ENCODE results near the gene CLMN. TPM values are rescaled to one million over a fixed set of nuclear protein-coding genes. Genes with fewer than 3 reads are reported as not detected.
A peak's percentile ranks its signal among the peaks of the same experiment; 100 is the strongest.
"Not testable (repeated sequence)": the region's sequence is repeated elsewhere in the genome, so short reads cannot be mapped to it uniquely, and the experiment has no call there.

The CLMN gene
- total RNA-seq, 2 donors from 2014 or later = 5.8 to 6.9 TPM

DNA sequence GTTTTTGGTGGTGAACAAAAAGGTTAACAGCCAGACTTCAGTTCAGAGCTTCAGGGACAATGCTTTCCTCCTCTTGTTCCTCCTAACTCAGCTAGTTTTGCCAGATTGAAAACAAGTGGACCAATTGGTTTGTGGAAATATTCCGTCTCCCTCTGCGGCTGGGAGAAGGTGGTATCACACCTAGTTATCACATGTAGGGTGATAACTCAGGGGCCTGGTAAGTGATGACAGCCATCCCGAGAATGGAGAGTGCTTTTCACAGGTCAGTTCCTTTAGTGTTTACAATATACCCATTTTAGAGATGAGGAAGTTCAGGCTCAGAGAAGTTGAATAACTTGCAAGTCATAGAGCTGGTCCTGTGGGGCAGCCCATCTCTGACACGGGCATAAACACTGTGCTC lies 101.7 kb downstream of the CLMN start:
- H3K36me3 Mint-ChIP-seq = no peaks in the 10 kb centered on the region
- no peak for DNase-seq (ENCODE audit: low spot score in 2 of 2)
- no peak for ATAC-seq
- no peak overlapping the region for H3K27ac Mint-ChIP-seq
- H3K9me3 Mint-ChIP-seq = no peaks in the 10 kb centered on the region

DNA sequence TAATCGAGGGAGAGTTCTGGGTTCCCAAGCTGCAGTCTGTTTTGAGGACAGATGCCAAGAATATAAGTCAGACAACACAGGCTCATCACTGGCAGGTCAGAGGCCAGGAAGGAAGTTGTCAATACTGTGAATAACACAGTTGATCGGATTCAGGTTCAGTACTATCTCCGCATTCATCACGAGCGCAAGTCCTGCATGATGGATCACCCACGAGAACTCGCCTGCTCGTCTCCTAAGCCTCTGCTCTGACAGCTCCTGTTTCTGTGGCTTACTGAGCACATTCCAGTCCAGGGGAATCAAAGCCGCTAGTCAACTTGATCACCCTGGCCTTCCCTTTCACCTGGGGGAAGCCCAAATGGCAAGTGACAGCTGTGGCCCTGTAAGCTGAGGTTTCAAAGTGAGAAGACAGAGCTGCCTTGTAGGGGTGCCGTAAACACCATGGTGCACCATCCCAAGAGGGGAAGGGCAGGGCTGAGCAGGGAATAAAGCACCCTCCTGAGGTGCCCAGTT lies 102.3 kb downstream of the CLMN start:
- no peak for DNase-seq (ENCODE audit: low spot score in 2 of 2)
- Mint-ChIP-seq H3K9me3 (no peaks in the 10 kb centered on the region), H3K27ac (no peak overlapping the region), H3K36me3 (no peaks in the 10 kb centered on the region)
- ATAC-seq = no peak

- ATAC-seq = no peak
Measured at GRCh38 chr14:95216008-95216407, 103.7 kb downstream of the CLMN start.

DNA sequence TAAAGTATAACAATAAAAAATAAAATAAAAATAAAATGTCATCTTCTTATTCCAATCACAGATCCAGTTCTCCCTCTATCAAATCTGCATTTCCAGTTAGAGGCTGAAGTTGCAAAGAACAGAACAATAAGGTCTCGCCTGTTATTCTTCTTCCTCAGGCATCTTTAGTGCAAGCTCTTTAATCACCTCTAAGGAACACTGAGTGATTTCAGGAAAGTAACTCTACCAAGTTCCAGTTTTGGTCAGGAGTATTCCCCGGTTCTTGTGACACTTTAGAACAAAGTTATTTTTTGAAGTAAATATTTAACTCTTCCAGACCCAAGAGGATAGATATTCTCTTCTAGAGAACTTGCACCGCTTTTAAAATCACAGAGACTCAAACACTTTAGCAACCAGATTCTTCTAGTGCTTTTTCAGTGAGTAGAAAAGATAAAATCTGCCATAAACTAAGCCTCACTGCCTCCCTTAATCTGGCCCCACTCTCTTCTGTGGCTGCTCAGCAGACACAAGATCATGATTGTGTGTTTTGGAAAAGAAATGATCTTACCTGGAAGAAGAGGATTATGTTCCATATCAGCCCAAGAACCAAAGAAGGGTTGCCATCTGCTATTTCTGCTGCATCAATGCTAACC lies 104.5 kb downstream of the CLMN start:
- Mint-ChIP-seq H3K9me3 (no peaks in the 10 kb centered on the region), H3K36me3 (no peaks in the 10 kb centered on the region), H3K27ac (no peak overlapping the region)
- DNase-seq (ENCODE audit: low spot score in 2 of 2) (no peak), ATAC-seq (no peak)

More at GRCh38 chr14:95216008-95216407, 103.7 kb downstream of the CLMN start:
- Mint-ChIP-seq H3K9me3 (no peaks in the 10 kb centered on the region), H3K36me3 (no peaks in the 10 kb centered on the region), H3K27ac (no peak overlapping the region)
- DNase-seq (ENCODE audit: low spot score in 2 of 2) = no peak

DNA sequence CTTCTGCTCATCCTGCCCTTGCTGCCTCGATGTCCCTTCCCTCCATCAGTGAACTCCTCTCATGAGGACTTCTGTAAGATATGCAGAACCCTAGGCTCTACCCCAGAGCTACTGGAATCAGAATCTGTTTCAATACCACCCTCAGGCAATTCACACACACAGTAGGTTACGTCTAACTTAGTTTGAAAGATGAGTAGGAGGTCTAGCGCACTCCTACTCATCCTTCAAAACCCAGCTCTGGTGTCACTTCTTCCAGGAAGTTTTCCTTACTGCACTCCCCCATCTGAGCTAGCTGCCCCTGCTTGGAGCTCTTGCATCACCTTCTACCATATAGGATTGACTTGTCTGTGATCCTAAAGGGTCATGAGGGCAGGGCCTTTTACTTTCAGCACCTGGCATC lies 105.9 kb downstream of the CLMN start:
- Mint-ChIP-seq H3K36me3 (no peaks in the 10 kb centered on the region), H3K27ac (peak overlapping the region in 1 of 2 donors; percentile 8), H3K9me3 (no peaks in the 10 kb centered on the region)
- no peak for DNase-seq (ENCODE audit: low spot score in 2 of 2)
- no peak for ATAC-seq

GRCh38 chr14:95211721-95212504 lies 107.8 kb downstream of the CLMN start:
- H3K36me3 Mint-ChIP-seq = no peaks in the 10 kb centered on the region
- H3K9me3 Mint-ChIP-seq = no peaks in the 10 kb centered on the region
- ATAC-seq (no peak), DNase-seq (ENCODE audit: low spot score in 2 of 2) (no peak)
- no peak overlapping the region for H3K27ac Mint-ChIP-seq

GRCh38 chr14:95210699-95211098 lies 109.0 kb downstream of the CLMN start:
- no peaks in the 10 kb centered on the region for H3K36me3 Mint-ChIP-seq
- no peak overlapping the region for H3K27ac Mint-ChIP-seq
- ATAC-seq = no peak
- no peaks in the 10 kb centered on the region for H3K9me3 Mint-ChIP-seq
- DNase-seq (ENCODE audit: low spot score in 2 of 2) = no peak

DNA sequence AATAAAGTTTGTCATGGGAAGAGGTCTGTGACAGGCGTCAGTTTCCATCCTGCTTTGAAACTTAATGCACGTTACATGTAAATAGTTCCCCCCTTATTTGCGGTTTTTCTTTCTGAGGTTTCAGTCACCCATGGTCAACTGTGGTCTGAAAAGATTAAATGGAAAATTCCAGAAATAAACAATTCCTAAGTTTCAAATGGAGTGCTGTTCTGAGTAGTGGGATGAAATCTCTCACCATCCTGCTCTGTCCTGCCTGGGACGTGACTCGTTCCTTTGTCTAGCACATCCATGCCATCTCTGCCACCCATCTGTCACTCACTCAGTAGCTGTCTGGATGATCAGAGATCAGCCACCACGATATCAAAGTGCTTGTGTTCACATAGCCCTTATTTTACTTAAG lies 111.1 kb downstream of the CLMN start:
- H3K9me3 Mint-ChIP-seq = peaks cover 0 to 8% of the 10 kb centered on the region in 2 donors
- no peak overlapping the region for H3K27ac Mint-ChIP-seq
- ATAC-seq = no peak
- H3K36me3 Mint-ChIP-seq = peaks cover 0 to 14% of the 10 kb centered on the region in 2 donors
- DNase-seq (ENCODE audit: low spot score in 2 of 2) = no peak

DNA sequence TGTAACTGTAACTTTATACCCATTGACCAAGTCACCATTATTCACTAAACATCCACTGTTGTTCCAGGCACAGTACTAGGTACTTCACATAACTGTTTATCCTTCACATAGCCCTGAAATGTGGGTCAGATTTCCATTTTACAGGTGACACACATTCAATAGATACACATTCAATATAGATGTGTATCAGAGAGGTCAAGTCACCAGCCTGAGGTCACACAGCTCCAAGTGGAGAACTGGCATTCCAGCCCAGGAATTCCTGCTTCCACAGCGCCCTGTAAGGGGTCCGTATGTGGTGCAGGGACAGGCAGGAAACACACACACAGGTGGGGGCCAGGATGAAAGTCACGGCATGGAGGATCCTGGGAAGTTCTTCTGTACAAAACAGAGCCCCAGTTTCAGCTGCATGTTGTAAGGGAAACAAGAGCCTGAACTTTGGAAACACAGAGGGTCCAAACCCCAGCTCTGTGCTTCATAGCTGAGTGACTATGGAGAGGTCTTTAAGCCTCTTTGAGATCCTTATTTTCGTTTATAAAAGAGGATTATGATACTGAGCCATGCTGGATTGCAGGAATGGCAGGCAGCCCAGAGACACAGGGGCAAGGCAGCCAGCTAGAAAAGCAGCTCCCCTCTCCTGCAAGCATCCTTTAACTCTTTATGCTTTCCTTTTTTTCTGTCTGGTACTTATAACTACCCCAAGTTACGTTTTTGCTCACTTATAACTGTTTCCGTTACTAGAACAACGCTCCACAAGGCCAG lies 112.1 kb downstream of the CLMN start:
- H3K27ac Mint-ChIP-seq = no peak overlapping the region
- H3K36me3 Mint-ChIP-seq = peaks cover 0 to 14% of the 10 kb centered on the region in 2 donors
- no peak for ATAC-seq
- peaks cover 0 to 8% of the 10 kb centered on the region in 2 donors for H3K9me3 Mint-ChIP-seq
- no peak for DNase-seq (ENCODE audit: low spot score in 2 of 2)

GRCh38 chr14:95206534-95206933 lies 113.2 kb downstream of the CLMN start:
- DNase-seq (ENCODE audit: low spot score in 2 of 2) = no peak
- Mint-ChIP-seq H3K27ac (no peak overlapping the region), H3K36me3 (peaks cover 0 to 14% of the 10 kb centered on the region in 2 donors), H3K9me3 (peaks cover 0 to 8% of the 10 kb centered on the region in 2 donors)
- ATAC-seq = no peak

DNA sequence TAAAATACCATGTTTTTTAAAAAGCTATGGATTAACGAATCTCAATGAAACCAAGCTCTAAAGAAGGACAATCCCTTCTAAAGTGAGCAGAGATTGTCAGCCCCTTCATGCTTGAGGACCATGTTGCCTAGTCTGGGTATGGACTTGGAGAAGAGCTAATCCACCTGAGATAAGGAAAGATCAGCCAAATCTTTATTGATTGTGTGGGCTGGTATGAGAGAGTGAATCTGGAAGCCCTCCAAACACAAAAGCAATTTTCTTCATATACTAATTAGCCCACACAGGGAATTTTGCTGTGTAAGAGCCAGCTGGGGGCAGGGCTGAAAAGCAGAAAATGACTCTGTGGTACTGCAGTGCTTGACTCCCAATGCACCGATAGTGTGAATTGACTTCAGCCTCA lies 115.0 kb downstream of the CLMN start:
- no peak for ATAC-seq
- H3K27ac Mint-ChIP-seq = peak overlapping the region in 1 of 2 donors; percentile 32
- H3K9me3 Mint-ChIP-seq = peaks cover 0 to 8% of the 10 kb centered on the region in 2 donors
- peaks cover 0 to 14% of the 10 kb centered on the region in 2 donors for H3K36me3 Mint-ChIP-seq
- no peak for DNase-seq (ENCODE audit: low spot score in 2 of 2)

GRCh38 chr14:95201745-95202144 lies 118.0 kb downstream of the CLMN start:
- H3K9me3 Mint-ChIP-seq; ATAC-seq; H3K27ac Mint-ChIP-seq; DNase-seq (ENCODE audit: low spot score in 2 of 2): not testable (repeated sequence)
- peaks cover 0 to 14% of the 10 kb centered on the region in 2 donors for H3K36me3 Mint-ChIP-seq

GRCh38 chr14:95200404-95200803 lies 119.3 kb downstream of the CLMN start:
- Mint-ChIP-seq H3K27ac (no peak overlapping the region), H3K9me3 (peaks cover 0 to 7% of the 10 kb centered on the region in 2 donors), H3K36me3 (peaks cover 0 to 14% of the 10 kb centered on the region in 2 donors)
- no peak for DNase-seq (ENCODE audit: low spot score in 2 of 2)
- no peak for ATAC-seq

- DNase-seq (ENCODE audit: low spot score in 2 of 2) (no peak), ATAC-seq (no peak)
- Mint-ChIP-seq H3K9me3 (no peaks in the 10 kb centered on the region), H3K36me3 (peaks cover 0 to 5% of the 10 kb centered on the region in 2 donors), H3K27ac (peak overlapping the region in 1 of 2 donors; percentile 43)
Measured at GRCh38 chr14:95199298-95199983, 120.3 kb downstream of the CLMN start.

DNA sequence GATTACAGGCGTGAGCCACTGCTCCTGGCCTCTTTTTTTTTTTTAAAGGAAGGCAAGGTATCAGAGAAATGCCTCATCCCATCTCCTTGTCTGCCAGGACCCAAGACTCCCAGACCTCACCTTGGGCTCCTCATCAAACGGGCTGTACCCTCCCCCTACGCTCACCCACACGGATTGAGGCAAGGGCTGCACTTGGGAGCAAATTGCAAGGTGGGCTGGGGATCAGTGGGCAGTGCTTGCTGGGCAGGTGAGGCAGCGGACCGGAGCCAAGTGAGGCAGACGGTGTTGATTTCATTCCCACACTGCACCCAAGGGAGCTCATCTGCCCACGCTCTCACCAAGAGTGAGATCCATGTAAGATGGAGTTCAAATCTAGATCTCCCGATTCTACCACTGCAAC lies 121.4 kb downstream of the CLMN start:
- H3K27ac Mint-ChIP-seq = no peak overlapping the region
- no peaks in the 10 kb centered on the region for H3K36me3 Mint-ChIP-seq
- no peak for DNase-seq (ENCODE audit: low spot score in 2 of 2)
- H3K9me3 Mint-ChIP-seq = no peaks in the 10 kb centered on the region
- ATAC-seq = no peak

- H3K27ac Mint-ChIP-seq = peak overlapping the region in 1 of 2 donors; percentile 18
- no peak for ATAC-seq
- H3K9me3 Mint-ChIP-seq = no peaks in the 10 kb centered on the region
- H3K36me3 Mint-ChIP-seq = no peaks in the 10 kb centered on the region
- DNase-seq (ENCODE audit: low spot score in 2 of 2) = no peak
Measured at GRCh38 chr14:95197551-95197950, 122.2 kb downstream of the CLMN start.
